Fibroblast of lung (primary cell): Measurements from ENCODE around the gene CUEDC1. TPM values are rescaled to one million over a fixed set of nuclear protein-coding genes. Genes with fewer than 3 reads are reported as not detected.

Experiments used
- DNase-seq, 2 donors: peaks; one replicate each; pipeline versions ENCODE4 v3.0.0 to v3.0.0-alpha.2; 2010; ENCODE audit warnings: low read depth in 2 of 2
- H2AFZ ChIP-seq: 2 replicates; pipeline ENCODE4 v1.5.1; 2012; ENCODE audit warnings: low read length, control low read depth, inconsistent platforms
- H3K27ac ChIP-seq: 2 replicates; pipeline ENCODE4 v1.5.1; 2011; ENCODE audit warnings: low read length, control low read depth; ENCODE audit not compliant: insufficient read depth
- H3K27me3 ChIP-seq: 2 replicates; pipeline ENCODE4 v1.5.1; 2011; ENCODE audit warnings: mild to moderate bottlenecking, low read length; ENCODE audit not compliant: control insufficient read depth, insufficient read depth
- H3K36me3 ChIP-seq: 2 replicates; pipeline ENCODE4 v1.5.1; 2011; ENCODE audit warnings: low read length; ENCODE audit not compliant: control insufficient read depth, insufficient read depth
- H3K4me1 ChIP-seq: 2 replicates; pipeline ENCODE4 v1.5.1; 2011; ENCODE audit warnings: low read length; ENCODE audit not compliant: control insufficient read depth, insufficient read depth; ENCODE audit errors: extremely low read depth
- H3K4me2 ChIP-seq: 2 replicates; pipeline ENCODE4 v1.5.1; 2011; ENCODE audit warnings: low read length, control low read depth; ENCODE audit not compliant: insufficient read depth; ENCODE audit errors: extremely low read depth
- H3K4me3 ChIP-seq, 4 experiments: fragments of 200-600 bp in 1 of 4; sonication (generic) in 1 of 4; replicated peaks in 1 of 4; 2 replicates each; pipeline ENCODE4 v1.5.1; 2011 to 2016; ENCODE audit warnings: low read length in 4 of 4, low read depth in 3 of 4, mild to moderate bottlenecking in 3 of 4, control low read depth in 2 of 4, inconsistent platforms in 1 of 4, mixed read lengths in 1 of 4; ENCODE audit not compliant: insufficient read depth in 1 of 4; ENCODE audit errors: control extremely low read depth in 1 of 4
- H3K79me2 ChIP-seq: 2 replicates; pipeline ENCODE4 v1.5.1; 2012; ENCODE audit warnings: mild to moderate bottlenecking, low read length, inconsistent platforms; ENCODE audit not compliant: control insufficient read depth, insufficient read depth
- H3K9ac ChIP-seq: 2 replicates; pipeline ENCODE4 v1.5.1; 2011; ENCODE audit warnings: mild to moderate bottlenecking, low read length, control low read depth; ENCODE audit not compliant: insufficient read depth
- H3K9me3 ChIP-seq: 2 replicates; pipeline ENCODE4 v1.5.1; 2012; ENCODE audit warnings: low read depth, low read length; ENCODE audit not compliant: control insufficient read depth, insufficient read depth
- H4K20me1 ChIP-seq: 2 replicates; pipeline ENCODE4 v1.5.1; 2011; ENCODE audit warnings: low read length; ENCODE audit not compliant: control insufficient read depth, insufficient read depth; ENCODE audit errors: extremely low read depth
- EZH2 ChIP-seq: IDR thresholded peaks from 2 replicates; pipeline ENCODE4 v1.5.1; 2012; ENCODE audit warnings: low read length, control low read depth, mild to moderate bottlenecking; ENCODE audit errors: missing control alignments
- polyA plus RNA-seq, 2 donors: library from polyadenylated mRNA; depleted of rRNA in 1 of 2; stranded (reverse) in 1 of 2; unstranded in 1 of 2; fragments of >200 nt; gene quantifications; 2 replicates each; pipeline ENCODE4 v1.2.1, GENCODE V29; 2011 to 2012; ENCODE audit warnings: missing spikeins in 1 of 2
- total RNA-seq: library from RNA; depleted of rRNA; stranded (reverse); fragments of >200 nt; gene quantifications from 2 replicates; pipeline ENCODE4 v1.2.1, GENCODE V29; 2014
- TF ChIP-seq, protein P1 (sequence below), 2 donors: IDR thresholded peaks in 1 of 2; conservative IDR thresholded peaks in 1 of 2; 1 replicate in 1 of 2; 2 replicates in 1 of 2; pipeline ENCODE4 v1.5.1; 2011 to 2012; ENCODE audit warnings: low read length in 2 of 2, control low read depth in 1 of 2, inconsistent platforms in 1 of 2, low read depth in 1 of 2, mild to moderate bottlenecking in 1 of 2

The CUEDC1 gene
- total and polyA plus RNA-seq, 2 donors (not counting 1 experiment from before 2014, with no cell fraction given) = 11.9 to 34.9 TPM

DNA sequence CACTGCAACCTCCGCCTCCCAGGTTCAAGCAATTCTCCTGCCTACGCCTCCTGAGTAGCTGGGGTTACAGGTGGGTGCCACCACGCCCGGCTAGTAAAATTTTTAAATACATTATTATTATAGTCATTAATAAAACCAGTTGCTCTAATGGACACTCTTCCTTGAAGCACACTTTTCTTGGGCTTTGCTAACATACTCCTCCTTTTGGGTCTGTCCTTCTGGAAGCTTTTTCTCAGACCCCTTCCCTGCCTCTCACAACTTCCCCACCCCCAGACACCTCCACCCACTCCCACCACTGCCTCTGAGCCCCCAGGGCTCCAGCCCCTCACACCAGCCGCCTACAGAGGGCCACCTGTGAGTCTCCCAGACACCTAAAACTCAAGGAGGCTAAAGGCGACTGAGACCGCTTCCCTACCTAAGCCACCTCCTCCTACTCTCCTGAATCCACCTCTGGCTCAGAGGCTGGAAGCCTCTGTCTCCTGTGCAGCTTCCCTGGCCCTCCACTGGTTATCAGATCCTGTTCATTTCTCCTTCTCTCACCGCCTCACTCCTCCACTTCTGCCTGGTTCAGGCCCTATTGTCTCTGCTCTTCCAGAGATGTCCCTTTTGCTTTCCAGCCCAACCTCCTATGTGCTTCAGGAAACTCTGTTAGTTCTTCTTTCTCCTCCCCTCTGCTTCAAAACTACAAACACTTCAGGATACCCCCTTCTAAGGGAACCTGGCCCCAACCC is 2.1 kb upstream of the CUEDC1 start:
- TF ChIP-seq EZH2 = no peak
- TF ChIP-seq, protein P1, sequence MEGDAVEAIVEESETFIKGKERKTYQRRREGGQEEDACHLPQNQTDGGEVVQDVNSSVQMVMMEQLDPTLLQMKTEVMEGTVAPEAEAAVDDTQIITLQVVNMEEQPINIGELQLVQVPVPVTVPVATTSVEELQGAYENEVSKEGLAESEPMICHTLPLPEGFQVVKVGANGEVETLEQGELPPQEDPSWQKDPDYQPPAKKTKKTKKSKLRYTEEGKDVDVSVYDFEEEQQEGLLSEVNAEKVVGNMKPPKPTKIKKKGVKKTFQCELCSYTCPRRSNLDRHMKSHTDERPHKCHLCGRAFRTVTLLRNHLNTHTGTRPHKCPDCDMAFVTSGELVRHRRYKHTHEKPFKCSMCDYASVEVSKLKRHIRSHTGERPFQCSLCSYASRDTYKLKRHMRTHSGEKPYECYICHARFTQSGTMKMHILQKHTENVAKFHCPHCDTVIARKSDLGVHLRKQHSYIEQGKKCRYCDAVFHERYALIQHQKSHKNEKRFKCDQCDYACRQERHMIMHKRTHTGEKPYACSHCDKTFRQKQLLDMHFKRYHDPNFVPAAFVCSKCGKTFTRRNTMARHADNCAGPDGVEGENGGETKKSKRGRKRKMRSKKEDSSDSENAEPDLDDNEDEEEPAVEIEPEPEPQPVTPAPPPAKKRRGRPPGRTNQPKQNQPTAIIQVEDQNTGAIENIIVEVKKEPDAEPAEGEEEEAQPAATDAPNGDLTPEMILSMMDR (conservative IDR thresholded peaks at IDR 0.05 in 1 of 2, IDR thresholded peaks at IDR 0.05 in 1 of 2; ENCODE audit: low read depth in 1 of 2, low read length in 2 of 2) = no peak
- DNase-seq = no peak
- Histone ChIP-seq H3K9ac (no peak overlapping the region), H4K20me1 (no peaks in the 10 kb centered on the region), H3K36me3 (no peaks in the 10 kb centered on the region), H3K4me3 (no peak overlapping the region), H3K4me2 (no peak overlapping the region), H3K79me2 (peaks cover 20% of the 10 kb centered on the region), H2AFZ (no peak overlapping the region), H3K4me1 (peaks cover 15% of the 10 kb centered on the region), H3K27me3 (no peaks in the 10 kb centered on the region), H3K9me3 (no peaks in the 10 kb centered on the region), H3K27ac (no peak overlapping the region)

- Histone ChIP-seq H3K79me2 (peaks cover 25% of the 10 kb centered on the region), H3K9ac (no peak overlapping the region), H3K4me2 (no peak overlapping the region), H2AFZ (no peak overlapping the region), H4K20me1 (no peaks in the 10 kb centered on the region), H3K36me3 (no peaks in the 10 kb centered on the region), H3K27me3 (no peaks in the 10 kb centered on the region), H3K4me3 (peak overlapping the region in 1 of 4 experiments; percentile 74), H3K9me3 (no peaks in the 10 kb centered on the region), H3K27ac (no peak overlapping the region), H3K4me1 (peaks cover 20% of the 10 kb centered on the region)
- no peak for DNase-seq
- no peak for TF ChIP-seq EZH2
- TF ChIP-seq, protein P1 (conservative IDR thresholded peaks at IDR 0.05 in 1 of 2, IDR thresholded peaks at IDR 0.05 in 1 of 2; ENCODE audit: low read depth in 1 of 2, low read length in 2 of 2) = no peak
Observed at GRCh38 chr17:57956291-57957119, 1.3 kb upstream of the CUEDC1 start.
